OCI-LY1 (cell line): Measurements from ENCODE around the gene SIX5.

Source experiments
- CTCF ChIP-seq: fragments of 200-600 bp; sonication (generic), shearing (Covaris generic); IDR thresholded peaks from 2 replicates; pipeline ENCODE4 v1.5.1; 2017; ENCODE audit warnings: mild to moderate bottlenecking, antibody characterized with exemption, low read length, moderate library complexity, mixed read lengths
- EZH2 ChIP-seq: fragments of 200-600 bp; sonication (generic), shearing (Covaris generic); IDR thresholded peaks from 2 replicates; pipeline ENCODE4 v1.8.0; 2017; ENCODE audit warnings: borderline replicate concordance, mixed run types, mild to moderate bottlenecking, antibody characterized with exemption, low read length, moderate library complexity, mixed read lengths

GRCh38 chr19:45729800-45730290 lies 39.2 kb downstream of the SIX5 start:
- no peak for TF ChIP-seq CTCF
- TF ChIP-seq EZH2, result no peak
